DND-41 (cell line): Measurements from ENCODE around the gene SPTBN5.

ENCODE experiments used
- CTCF ChIP-seq: IDR thresholded peaks from 2 replicates; pipeline ENCODE4 v1.5.1; 2012; ENCODE audit warnings: borderline replicate concordance, low read length, moderate library complexity, mild to moderate bottlenecking; ENCODE audit not compliant: poor library complexity, severe bottlenecking; ENCODE audit errors: extremely low read depth
- EZH2 ChIP-seq: IDR thresholded peaks from 3 replicates; pipeline ENCODE4 v1.6.1; 2012; ENCODE audit warnings: borderline replicate concordance, low read depth, mild to moderate bottlenecking, moderate library complexity, low read length, inconsistent platforms; ENCODE audit not compliant: severe bottlenecking

- TF ChIP-seq CTCF (no peak), EZH2 (no peak)
Observed at GRCh38 chr15:41891946-41892345, 1.9 kb downstream of the SPTBN5 start.
